K562 (cell line): ENCODE measurements around the gene ZNF775. TPM values are rescaled to one million over a fixed set of nuclear protein-coding genes. Genes with fewer than 3 reads are reported as not detected.

Source experiments
- ATF7 ChIP-seq: fragments of 450-650 bp; IDR thresholded peaks from 2 replicates; pipeline ENCODE4 v1.7.1; 2014; ENCODE audit warnings: mild to moderate bottlenecking, moderate library complexity
- CBX1 ChIP-seq: sonication (generic); IDR thresholded peaks from 2 replicates; pipeline ENCODE4 v1.6.1; 2016; ENCODE audit warnings: antibody characterized with exemption, low read depth, mild to moderate bottlenecking
- CEBPG ChIP-seq, 3 experiments: fragments of 200-800 bp in 1 of 3; sonication (Bioruptor generic) in 1 of 3; sonication (generic) in 1 of 3; formaldehyde crosslinking in 1 of 3; IDR thresholded peaks in 2 of 3; conservative IDR thresholded peaks in 1 of 3; 2 replicates each; pipeline versions ENCODE4 v1.6.1 to v1.8.0; 2016 to 2022; ENCODE audit warnings: missing compliant biosample characterization in 2 of 3, missing genetic modification characterization in 2 of 3, mild to moderate bottlenecking in 1 of 3, missing genetic modification reagents in 1 of 3
- CREB1 ChIP-seq, 2 experiments: sonication (generic) in 1 of 2; formaldehyde crosslinking in 1 of 2; IDR thresholded peaks; 2 replicates each; pipeline versions ENCODE4 v1.6.1 to v1.8.0; 2012 to 2022; ENCODE audit warnings: inconsistent platforms in 1 of 2, mild to moderate bottlenecking in 1 of 2, missing genetic modification reagents in 1 of 2, moderate library complexity in 1 of 2
- JUND ChIP-seq, 2 experiments: IDR thresholded peaks; 2 replicates in 1 of 2; 3 replicates in 1 of 2; pipeline ENCODE4 v1.6.1; 2011; ENCODE audit warnings: borderline replicate concordance in 2 of 2, low read depth in 2 of 2, low read length in 2 of 2, improper control_type of control experiment in 1 of 2, missing biosample characterization in 1 of 2, missing genetic modification characterization in 1 of 2, missing genetic modification reagents in 1 of 2
- NFXL1 ChIP-seq: fragments of 450-650 bp; formaldehyde crosslinking; IDR thresholded peaks from 2 replicates; pipeline ENCODE4 v1.4.0; 2021; ENCODE audit warnings: mild to moderate bottlenecking
- RHOXF2B ChIP-seq: fragments of 250-450 bp; sonication (Bioruptor Pico); conservative IDR thresholded peaks from 2 replicates; pipeline ENCODE4 v1.5.1; 2021
- TCFL5 ChIP-seq: fragments of 250-450 bp; sonication (Bioruptor Pico); conservative IDR thresholded peaks from 2 replicates; pipeline ENCODE4 v1.6.1; 2021; ENCODE audit warnings: mild to moderate bottlenecking, moderate library complexity, matching md5 sums
- ZNF431 ChIP-seq: sonication (generic); formaldehyde crosslinking; IDR thresholded peaks from 2 replicates; pipeline ENCODE4 v1.8.0; 2022; ENCODE audit warnings: mild to moderate bottlenecking, missing genetic modification reagents
- ZNF584 ChIP-seq: fragments of 200-800 bp; sonication (Bioruptor generic); IDR thresholded peaks from 2 replicates; pipeline ENCODE4 v1.6.1; 2016; ENCODE audit warnings: low read depth, mild to moderate bottlenecking, missing genetic modification characterization, missing compliant biosample characterization
- polyA plus RNA-seq, 8 experiments: library from polyadenylated mRNA; depleted of rRNA in 4 of 8; stranded (reverse) in 5 of 8; unstranded in 3 of 8; fragments of >200 nt; fragmentation: Nextera tagmentation in 2 of 8; fragmentation: Illumina TruSeq in 1 of 8; extraction: Ambion mirVana in 2 of 8; extraction: Trizol in 1 of 8; gene quantifications; 2 replicates each; pipeline versions ENCODE4 v1.2.1 to v1.2.3, GENCODE V29; 2011 to 2014; ENCODE audit warnings: inconsistent platforms in 1 of 8, missing spikeins in 1 of 8
- total RNA-seq, 7 experiments: library from RNA; depleted of rRNA in 6 of 7; stranded (reverse); fragments of >200 nt in 6 of 7; fragmentation: Illumina TruSeq in 2 of 7; extraction: Trizol in 2 of 7; gene quantifications; 2 replicates each; pipeline versions ENCODE4 v1.2.1 to v1.2.3, GENCODE V29; 2011 to 2021; ENCODE audit warnings: low replicate concordance in 1 of 7
- TF ChIP-seq, protein P1 (sequence below): sonication (generic); formaldehyde crosslinking; IDR thresholded peaks from 2 replicates; pipeline ENCODE4 v1.8.0; 2022; ENCODE audit warnings: mild to moderate bottlenecking, missing genetic modification reagents
- TF ChIP-seq, protein P2 (sequence below), 2 experiments: fragments of 450-650 bp; conservative IDR thresholded peaks; 2 replicates each; pipeline ENCODE4 v1.6.1; 2017; ENCODE audit warnings: mild to moderate bottlenecking in 2 of 2, moderate library complexity in 2 of 2
- TF ChIP-seq, protein P3 (sequence below): fragments of 150-350 bp; IDR thresholded peaks from 2 replicates; pipeline ENCODE4 v1.6.1; 2014; ENCODE audit warnings: low read depth, mild to moderate bottlenecking, low read length, borderline replicate concordance
- TF ChIP-seq, protein P4 (sequence below): sonication (generic); formaldehyde crosslinking; IDR thresholded peaks from 2 replicates; pipeline ENCODE4 v1.8.0; 2023; ENCODE audit warnings: mild to moderate bottlenecking, missing genetic modification reagents

ZNF775 gene
- total and polyA plus RNA-seq, 9 of the 15 experiments (the other 6 are each of a cell fraction or from before 2014, with no cell fraction given), result 0.04 to 18.7 (median 4.9) TPM

DNA sequence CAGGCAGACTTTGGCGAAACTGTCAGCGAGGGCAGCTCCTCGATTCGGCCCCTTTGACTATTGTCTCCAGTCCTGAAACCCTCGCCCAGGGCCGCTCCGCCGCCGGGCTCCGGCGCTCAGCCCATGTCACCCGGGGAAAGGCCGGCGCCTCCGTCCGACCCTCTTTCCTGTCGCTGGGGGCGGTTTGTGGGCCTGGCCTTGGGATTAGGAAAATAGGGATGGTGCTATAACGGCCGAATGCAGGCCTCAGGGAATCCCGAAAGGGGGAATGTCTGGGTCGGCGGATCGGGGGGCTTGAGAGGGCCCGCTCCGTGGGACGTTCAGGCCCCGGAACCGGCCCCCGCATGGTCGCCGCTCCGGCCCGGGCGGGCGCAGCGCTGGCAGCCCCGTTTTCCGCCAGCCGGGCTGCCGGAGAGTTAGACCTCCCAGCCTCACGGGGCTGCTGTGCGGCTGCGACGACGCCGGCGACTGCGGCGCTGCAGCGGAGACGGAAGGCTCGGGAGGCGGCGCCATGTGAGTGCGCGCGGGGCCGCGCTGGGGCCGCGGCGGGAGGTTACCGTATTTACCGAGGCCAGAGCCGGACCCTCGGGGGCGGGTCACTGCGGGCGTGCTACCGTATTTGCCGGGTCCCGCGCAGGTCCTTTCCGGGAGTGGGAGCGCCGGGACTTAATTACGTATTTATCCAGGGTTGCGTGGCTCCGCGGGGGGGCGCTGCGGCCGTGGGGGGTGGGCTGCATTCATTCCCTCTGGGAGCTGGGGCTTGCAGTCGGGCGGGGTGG, 25.9 kb downstream of the ZNF775 start (continued):
- TF ChIP-seq ZNF431 (CRISPR knock-in tag), result peak; percentile 80
- TF ChIP-seq, protein P1, sequence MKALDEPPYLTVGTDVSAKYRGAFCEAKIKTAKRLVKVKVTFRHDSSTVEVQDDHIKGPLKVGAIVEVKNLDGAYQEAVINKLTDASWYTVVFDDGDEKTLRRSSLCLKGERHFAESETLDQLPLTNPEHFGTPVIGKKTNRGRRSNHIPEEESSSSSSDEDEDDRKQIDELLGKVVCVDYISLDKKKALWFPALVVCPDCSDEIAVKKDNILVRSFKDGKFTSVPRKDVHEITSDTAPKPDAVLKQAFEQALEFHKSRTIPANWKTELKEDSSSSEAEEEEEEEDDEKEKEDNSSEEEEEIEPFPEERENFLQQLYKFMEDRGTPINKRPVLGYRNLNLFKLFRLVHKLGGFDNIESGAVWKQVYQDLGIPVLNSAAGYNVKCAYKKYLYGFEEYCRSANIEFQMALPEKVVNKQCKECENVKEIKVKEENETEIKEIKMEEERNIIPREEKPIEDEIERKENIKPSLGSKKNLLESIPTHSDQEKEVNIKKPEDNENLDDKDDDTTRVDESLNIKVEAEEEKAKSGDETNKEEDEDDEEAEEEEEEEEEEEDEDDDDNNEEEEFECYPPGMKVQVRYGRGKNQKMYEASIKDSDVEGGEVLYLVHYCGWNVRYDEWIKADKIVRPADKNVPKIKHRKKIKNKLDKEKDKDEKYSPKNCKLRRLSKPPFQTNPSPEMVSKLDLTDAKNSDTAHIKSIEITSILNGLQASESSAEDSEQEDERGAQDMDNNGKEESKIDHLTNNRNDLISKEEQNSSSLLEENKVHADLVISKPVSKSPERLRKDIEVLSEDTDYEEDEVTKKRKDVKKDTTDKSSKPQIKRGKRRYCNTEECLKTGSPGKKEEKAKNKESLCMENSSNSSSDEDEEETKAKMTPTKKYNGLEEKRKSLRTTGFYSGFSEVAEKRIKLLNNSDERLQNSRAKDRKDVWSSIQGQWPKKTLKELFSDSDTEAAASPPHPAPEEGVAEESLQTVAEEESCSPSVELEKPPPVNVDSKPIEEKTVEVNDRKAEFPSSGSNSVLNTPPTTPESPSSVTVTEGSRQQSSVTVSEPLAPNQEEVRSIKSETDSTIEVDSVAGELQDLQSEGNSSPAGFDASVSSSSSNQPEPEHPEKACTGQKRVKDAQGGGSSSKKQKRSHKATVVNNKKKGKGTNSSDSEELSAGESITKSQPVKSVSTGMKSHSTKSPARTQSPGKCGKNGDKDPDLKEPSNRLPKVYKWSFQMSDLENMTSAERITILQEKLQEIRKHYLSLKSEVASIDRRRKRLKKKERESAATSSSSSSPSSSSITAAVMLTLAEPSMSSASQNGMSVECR (CRISPR knock-in tag), result peak; percentile 95
- TF ChIP-seq RHOXF2B (CRISPR knock-in tag), result no peak
- TF ChIP-seq ZNF584, result peak; percentile 79; the same call in 1 of the 2 replicates
- peak; percentile 84 for TF ChIP-seq CREB1 (IDR thresholded peaks at IDR 0.05)
- TF ChIP-seq CREB1 (CRISPR knock-in tag; IDR thresholded peaks at IDR 0.05), result peak; percentile 77
- no peak for TF ChIP-seq NFXL1 (CRISPR knock-in tag)
- TF ChIP-seq, protein P2, sequence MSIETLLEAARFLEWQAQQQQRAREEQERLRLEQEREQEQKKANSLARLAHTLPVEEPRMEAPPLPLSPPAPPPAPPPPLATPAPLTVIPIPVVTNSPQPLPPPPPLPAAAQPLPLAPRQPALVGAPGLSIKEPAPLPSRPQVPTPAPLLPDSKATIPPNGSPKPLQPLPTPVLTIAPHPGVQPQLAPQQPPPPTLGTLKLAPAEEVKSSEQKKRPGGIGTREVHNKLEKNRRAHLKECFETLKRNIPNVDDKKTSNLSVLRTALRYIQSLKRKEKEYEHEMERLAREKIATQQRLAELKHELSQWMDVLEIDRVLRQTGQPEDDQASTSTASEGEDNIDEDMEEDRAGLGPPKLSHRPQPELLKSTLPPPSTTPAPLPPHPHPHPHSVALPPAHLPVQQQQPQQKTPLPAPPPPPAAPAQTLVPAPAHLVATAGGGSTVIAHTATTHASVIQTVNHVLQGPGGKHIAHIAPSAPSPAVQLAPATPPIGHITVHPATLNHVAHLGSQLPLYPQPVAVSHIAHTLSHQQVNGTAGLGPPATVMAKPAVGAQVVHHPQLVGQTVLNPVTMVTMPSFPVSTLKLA (conservative IDR thresholded peaks at IDR 0.05), result peak; percentile 84 to 95
- TF ChIP-seq CEBPG (CRISPR knock-in tag; IDR thresholded peaks at IDR 0.05), result no peak
- no peak for TF ChIP-seq CEBPG (tag; conservative IDR thresholded peaks at IDR 0.05 in 1 of 2, IDR thresholded peaks at IDR 0.05 in 1 of 2)
- TF ChIP-seq CBX1, result peak; percentile 82
- TF ChIP-seq, protein P3, sequence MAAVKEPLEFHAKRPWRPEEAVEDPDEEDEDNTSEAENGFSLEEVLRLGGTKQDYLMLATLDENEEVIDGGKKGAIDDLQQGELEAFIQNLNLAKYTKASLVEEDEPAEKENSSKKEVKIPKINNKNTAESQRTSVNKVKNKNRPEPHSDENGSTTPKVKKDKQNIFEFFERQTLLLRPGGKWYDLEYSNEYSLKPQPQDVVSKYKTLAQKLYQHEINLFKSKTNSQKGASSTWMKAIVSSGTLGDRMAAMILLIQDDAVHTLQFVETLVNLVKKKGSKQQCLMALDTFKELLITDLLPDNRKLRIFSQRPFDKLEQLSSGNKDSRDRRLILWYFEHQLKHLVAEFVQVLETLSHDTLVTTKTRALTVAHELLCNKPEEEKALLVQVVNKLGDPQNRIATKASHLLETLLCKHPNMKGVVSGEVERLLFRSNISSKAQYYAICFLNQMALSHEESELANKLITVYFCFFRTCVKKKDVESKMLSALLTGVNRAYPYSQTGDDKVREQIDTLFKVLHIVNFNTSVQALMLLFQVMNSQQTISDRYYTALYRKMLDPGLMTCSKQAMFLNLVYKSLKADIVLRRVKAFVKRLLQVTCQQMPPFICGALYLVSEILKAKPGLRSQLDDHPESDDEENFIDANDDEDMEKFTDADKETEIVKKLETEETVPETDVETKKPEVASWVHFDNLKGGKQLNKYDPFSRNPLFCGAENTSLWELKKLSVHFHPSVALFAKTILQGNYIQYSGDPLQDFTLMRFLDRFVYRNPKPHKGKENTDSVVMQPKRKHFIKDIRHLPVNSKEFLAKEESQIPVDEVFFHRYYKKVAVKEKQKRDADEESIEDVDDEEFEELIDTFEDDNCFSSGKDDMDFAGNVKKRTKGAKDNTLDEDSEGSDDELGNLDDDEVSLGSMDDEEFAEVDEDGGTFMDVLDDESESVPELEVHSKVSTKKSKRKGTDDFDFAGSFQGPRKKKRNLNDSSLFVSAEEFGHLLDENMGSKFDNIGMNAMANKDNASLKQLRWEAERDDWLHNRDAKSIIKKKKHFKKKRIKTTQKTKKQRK, result no peak; the same call in 1 of the 2 replicates
- TF ChIP-seq JUND (IDR thresholded peaks at IDR 0.05; ENCODE audit: borderline replicate concordance, low read depth, low read length), result peak; percentile 77
- TF ChIP-seq JUND (tag; IDR thresholded peaks at IDR 0.05; ENCODE audit: borderline replicate concordance, low read depth, low read length), result no peak; the same call in 2 of the 3 replicates
- TF ChIP-seq ATF7, result peak; percentile 92
- TF ChIP-seq TCFL5 (CRISPR knock-in tag), result no peak
- TF ChIP-seq, protein P4, sequence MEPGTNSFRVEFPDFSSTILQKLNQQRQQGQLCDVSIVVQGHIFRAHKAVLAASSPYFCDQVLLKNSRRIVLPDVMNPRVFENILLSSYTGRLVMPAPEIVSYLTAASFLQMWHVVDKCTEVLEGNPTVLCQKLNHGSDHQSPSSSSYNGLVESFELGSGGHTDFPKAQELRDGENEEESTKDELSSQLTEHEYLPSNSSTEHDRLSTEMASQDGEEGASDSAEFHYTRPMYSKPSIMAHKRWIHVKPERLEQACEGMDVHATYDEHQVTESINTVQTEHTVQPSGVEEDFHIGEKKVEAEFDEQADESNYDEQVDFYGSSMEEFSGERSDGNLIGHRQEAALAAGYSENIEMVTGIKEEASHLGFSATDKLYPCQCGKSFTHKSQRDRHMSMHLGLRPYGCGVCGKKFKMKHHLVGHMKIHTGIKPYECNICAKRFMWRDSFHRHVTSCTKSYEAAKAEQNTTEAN, result peak; percentile 93
